BLaER1 treated with 17β-estradiol and CSF1 and Interleukin-3, amounts not matched to agents 10 nM and 100 nM (cell line): ENCODE measurements around the gene IL1RL1.
"Not testable (repeated sequence)": the region's sequence is repeated elsewhere in the genome, so short reads cannot be mapped to it uniquely, and the experiment has no call there.

Experiments used
- H3K27ac ChIP-seq, 11 experiments: shearing (Covaris generic); formaldehyde crosslinking; 2 replicates each; pipeline ENCODE4 v1.8.1; 2022
- H3K27me3 ChIP-seq, 11 experiments: shearing (Covaris generic); formaldehyde crosslinking; 2 replicates each; pipeline ENCODE4 v1.8.1; 2022
- H3K36me3 ChIP-seq, 11 experiments: shearing (Covaris generic); formaldehyde crosslinking; 2 replicates each; pipeline ENCODE4 v1.8.1; 2022
- H3K4me1 ChIP-seq, 10 experiments: shearing (Covaris generic); formaldehyde crosslinking; 2 replicates each; pipeline ENCODE4 v1.8.1; 2022
- H3K4me2 ChIP-seq, 11 experiments: shearing (Covaris generic); formaldehyde crosslinking; 2 replicates each; pipeline ENCODE4 v1.8.1; 2022
- H3K4me3 ChIP-seq, 10 experiments: shearing (Covaris generic); formaldehyde crosslinking; 2 replicates each; pipeline ENCODE4 v1.8.1; 2022
- H3K9ac ChIP-seq, 11 experiments: shearing (Covaris generic); formaldehyde crosslinking; 2 replicates each; pipeline ENCODE4 v1.8.1; 2022
- H3K9me3 ChIP-seq, 11 experiments: shearing (Covaris generic); formaldehyde crosslinking; replicated peaks in 1 of 11; 2 replicates each; pipeline ENCODE4 v1.8.1; 2022
- H4K20me1 ChIP-seq, 11 experiments: shearing (Covaris generic); formaldehyde crosslinking; 2 replicates each; pipeline ENCODE4 v1.8.1; 2022
- Cebpa-rat ChIP-seq, 11 experiments: shearing (Covaris generic); IDR thresholded peaks; 2 replicates each; pipeline ENCODE4 v1.8.1; 2022

Gene IL1RL1

GRCh38 chr2:102313950-102314349 is 2.6 kb downstream of the IL1RL1 start:
- Histone ChIP-seq H3K27ac (no peak overlapping the region), H3K4me1 (peaks cover 0 to 5% (median 0%) of the 10 kb centered on the region in 10 experiments; a peak in 2 of 20 replicates), H4K20me1 (no peaks in the 10 kb centered on the region), H3K9me3 (no peaks in the 10 kb centered on the region), H3K36me3 (no peaks in the 10 kb centered on the region), H3K27me3 (no peaks in the 10 kb centered on the region), H3K4me3 (no peak overlapping the region), H3K4me2 (no peak overlapping the region), H3K9ac (no peak overlapping the region)
- no peak for TF ChIP-seq Cebpa-rat (IDR thresholded peaks at IDR 0.05)

DNA sequence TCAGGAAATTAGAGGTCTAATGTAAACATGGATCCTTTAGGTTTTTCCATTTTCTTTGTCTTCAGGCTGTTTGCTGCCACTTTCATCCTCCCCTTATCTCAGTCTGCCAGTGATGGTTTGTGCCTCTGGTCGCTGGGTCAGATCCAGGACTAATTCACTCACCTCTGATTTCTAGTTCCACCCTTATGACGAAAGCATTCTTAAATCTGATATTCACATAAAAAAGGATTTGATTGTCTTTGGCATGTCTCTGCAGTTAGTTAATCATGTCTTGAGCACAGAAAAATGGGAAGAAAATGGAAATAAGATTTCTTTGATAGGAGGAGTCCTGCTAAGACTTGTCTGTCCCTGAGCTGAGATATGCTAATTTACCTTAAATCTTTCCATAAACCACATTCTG is 4.6 kb downstream of the IL1RL1 start:
- no peaks in the 10 kb centered on the region for H3K36me3 ChIP-seq
- H3K27ac ChIP-seq = no peak overlapping the region
- no peaks in the 10 kb centered on the region for H4K20me1 ChIP-seq
- no peak overlapping the region for H3K4me2 ChIP-seq
- no peaks in the 10 kb centered on the region for H3K27me3 ChIP-seq
- TF ChIP-seq Cebpa-rat (IDR thresholded peaks at IDR 0.05) = no peak
- no peaks in the 10 kb centered on the region for H3K9me3 ChIP-seq
- no peak overlapping the region for H3K4me3 ChIP-seq
- H3K9ac ChIP-seq = no peak overlapping the region
- H3K4me1 ChIP-seq = peaks cover 0 to 5% (median 0%) of the 10 kb centered on the region in 10 experiments; a peak in 2 of 20 replicates

GRCh38 chr2:102317715-102318114 is 6.4 kb downstream of the IL1RL1 start:
- Histone ChIP-seq H3K27me3 (no peaks in the 10 kb centered on the region), H3K36me3 (no peaks in the 10 kb centered on the region), H3K4me2 (0 out of 22 replicates have a peak overlapping the region, but pooled peaks of 2 of the 11 experiments have one; percentile 7 to 15), H3K9me3 (no peaks in the 10 kb centered on the region), H3K9ac (no peak overlapping the region), H3K4me3 (no peak overlapping the region), H4K20me1 (no peaks in the 10 kb centered on the region), H3K4me1 (peaks cover 0 to 5% (median 0%) of the 10 kb centered on the region in 10 experiments; a peak in 1 of 20 replicates), H3K27ac (no peak overlapping the region)
- TF ChIP-seq Cebpa-rat (IDR thresholded peaks at IDR 0.05) = no peak

- Histone ChIP-seq H3K9me3 (peaks cover 0 to 3% (median 0%) of the 10 kb centered on the region in 11 experiments; a peak in 1 of 22 replicates), H3K27me3 (no peaks in the 10 kb centered on the region), H4K20me1 (no peaks in the 10 kb centered on the region), H3K27ac (no peak overlapping the region), H3K36me3 (no peaks in the 10 kb centered on the region), H3K4me3 (no peak overlapping the region), H3K4me2 (no peak overlapping the region), H3K4me1 (peaks cover 0 to 5% (median 0%) of the 10 kb centered on the region in 10 experiments; a peak in 2 of 20 replicates), H3K9ac (no peak overlapping the region)
- TF ChIP-seq Cebpa-rat (IDR thresholded peaks at IDR 0.05) = no peak
Observed at GRCh38 chr2:102318437-102318836, 7.1 kb downstream of the IL1RL1 start.

GRCh38 chr2:102321941-102322719 is 10.8 kb downstream of the IL1RL1 start:
- Histone ChIP-seq H4K20me1 (no peaks in the 10 kb centered on the region), H3K36me3 (no peaks in the 10 kb centered on the region)

DNA sequence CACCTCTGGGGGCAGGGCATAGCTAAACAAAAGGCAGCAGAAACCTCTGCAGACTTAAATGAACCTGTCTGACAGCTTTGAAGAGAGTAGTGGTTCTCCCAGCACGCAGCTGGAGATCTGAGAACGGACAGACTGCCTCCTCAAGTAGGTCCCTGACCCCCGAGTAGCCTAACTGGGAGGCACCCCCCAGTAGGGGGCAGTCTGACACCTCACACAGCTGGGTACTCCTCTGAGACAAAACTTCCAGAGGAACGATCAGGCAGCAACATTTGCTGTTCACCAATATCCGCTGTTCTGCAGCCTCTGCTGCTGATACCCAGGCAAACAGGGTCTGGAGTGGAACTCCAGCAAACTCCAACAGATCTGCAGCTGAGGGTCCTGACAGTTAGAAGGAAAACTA is 13.6 kb downstream of the IL1RL1 start:
- not testable (repeated sequence) for H3K27me3 ChIP-seq, H3K4me1 ChIP-seq, H3K27ac ChIP-seq, H3K36me3 ChIP-seq, H3K4me2 ChIP-seq, H3K4me3 ChIP-seq, H3K9ac ChIP-seq, H4K20me1 ChIP-seq
- H3K9me3 ChIP-seq = peaks cover 0 to 25% (median 11%) of the 10 kb centered on the region in 11 experiments; a peak in 17 of 22 replicates

More at GRCh38 chr2:102321941-102322719, 10.8 kb downstream of the IL1RL1 start:
- Histone ChIP-seq H3K4me1 (peaks cover 0 to 8% (median 4%) of the 10 kb centered on the region in 10 experiments; a peak in 4 of 20 replicates), H3K4me3 (no peak overlapping the region), H3K4me2 (no peak overlapping the region), H3K9me3 (peaks cover 0 to 15% (median 9%) of the 10 kb centered on the region in 11 experiments; a peak in 13 of 22 replicates), H3K27me3 (no peaks in the 10 kb centered on the region), H3K9ac (no peak overlapping the region), H3K27ac (no peak overlapping the region)
- no peak for TF ChIP-seq Cebpa-rat (IDR thresholded peaks at IDR 0.05)

- H3K27ac ChIP-seq = no peak overlapping the region
Observed at GRCh38 chr2:102331311-102331980, 20.1 kb downstream of the IL1RL1 start.

DNA sequence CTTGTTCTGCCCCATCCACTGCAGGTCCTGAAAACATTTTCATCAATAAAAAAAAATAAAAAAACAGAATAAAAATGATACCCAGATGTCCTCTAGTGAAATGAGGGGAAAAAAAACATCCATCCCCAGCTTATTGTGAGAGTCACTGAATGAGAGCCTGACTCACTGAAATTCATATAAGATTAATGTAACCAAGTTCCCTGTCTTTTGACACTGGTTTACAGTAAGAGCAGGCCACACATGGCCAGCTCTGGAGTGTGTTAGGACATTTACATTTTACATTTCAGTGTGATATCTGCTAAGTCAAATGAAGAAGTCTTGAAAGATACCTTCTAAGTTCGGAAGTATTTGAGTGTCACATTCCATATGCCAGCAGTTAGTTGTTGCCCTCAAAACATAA is 23.1 kb downstream of the IL1RL1 start:
- Histone ChIP-seq H3K4me1 (peaks cover 7 to 19% (median 14%) of the 10 kb centered on the region in 10 experiments; a peak in 18 of 20 replicates), H3K27me3 (no peaks in the 10 kb centered on the region), H3K4me3 (no peak overlapping the region), H3K4me2 (no peak overlapping the region), H4K20me1 (no peaks in the 10 kb centered on the region), H3K36me3 (no peaks in the 10 kb centered on the region), H3K27ac (no peak overlapping the region), H3K9ac (no peak overlapping the region), H3K9me3 (peaks cover 0 to 7% (median 0%) of the 10 kb centered on the region in 11 experiments; a peak in 3 of 22 replicates)
- no peak for TF ChIP-seq Cebpa-rat (IDR thresholded peaks at IDR 0.05)

More at GRCh38 chr2:102331311-102331980, 20.1 kb downstream of the IL1RL1 start:
- no peaks in the 10 kb centered on the region for H3K27me3 ChIP-seq
- H3K36me3 ChIP-seq = no peaks in the 10 kb centered on the region
- H4K20me1 ChIP-seq = no peaks in the 10 kb centered on the region
- peaks cover 0 to 2% (median under 1%) of the 10 kb centered on the region in 10 experiments; a peak in 8 of 20 replicates for H3K4me1 ChIP-seq
- no peak overlapping the region for H3K4me3 ChIP-seq
- H3K9ac ChIP-seq = no peak overlapping the region
- H3K4me2 ChIP-seq = no peak overlapping the region
- H3K9me3 ChIP-seq = peaks cover 0 to 10% (median 6%) of the 10 kb centered on the region in 11 experiments; a peak in 7 of 22 replicates
- TF ChIP-seq Cebpa-rat (IDR thresholded peaks at IDR 0.05) = no peak

GRCh38 chr2:102335871-102336366 is 24.6 kb downstream of the IL1RL1 start:
- Histone ChIP-seq H3K27me3 (no peaks in the 10 kb centered on the region), H3K36me3 (no peaks in the 10 kb centered on the region), H4K20me1 (no peaks in the 10 kb centered on the region), H3K9me3 (peaks cover 0 to 6% (median 0%) of the 10 kb centered on the region in 11 experiments; a peak in 3 of 22 replicates), H3K27ac (no peak overlapping the region), H3K4me1 (peaks cover 7 to 19% (median 14%) of the 10 kb centered on the region in 10 experiments; a peak in 18 of 20 replicates), H3K4me2 (no peak overlapping the region), H3K4me3 (no peak overlapping the region), H3K9ac (no peak overlapping the region)
- no peak for TF ChIP-seq Cebpa-rat (IDR thresholded peaks at IDR 0.05)
